ENCODE measurements around the gene TCF12.

TCF12 gene

DNA sequence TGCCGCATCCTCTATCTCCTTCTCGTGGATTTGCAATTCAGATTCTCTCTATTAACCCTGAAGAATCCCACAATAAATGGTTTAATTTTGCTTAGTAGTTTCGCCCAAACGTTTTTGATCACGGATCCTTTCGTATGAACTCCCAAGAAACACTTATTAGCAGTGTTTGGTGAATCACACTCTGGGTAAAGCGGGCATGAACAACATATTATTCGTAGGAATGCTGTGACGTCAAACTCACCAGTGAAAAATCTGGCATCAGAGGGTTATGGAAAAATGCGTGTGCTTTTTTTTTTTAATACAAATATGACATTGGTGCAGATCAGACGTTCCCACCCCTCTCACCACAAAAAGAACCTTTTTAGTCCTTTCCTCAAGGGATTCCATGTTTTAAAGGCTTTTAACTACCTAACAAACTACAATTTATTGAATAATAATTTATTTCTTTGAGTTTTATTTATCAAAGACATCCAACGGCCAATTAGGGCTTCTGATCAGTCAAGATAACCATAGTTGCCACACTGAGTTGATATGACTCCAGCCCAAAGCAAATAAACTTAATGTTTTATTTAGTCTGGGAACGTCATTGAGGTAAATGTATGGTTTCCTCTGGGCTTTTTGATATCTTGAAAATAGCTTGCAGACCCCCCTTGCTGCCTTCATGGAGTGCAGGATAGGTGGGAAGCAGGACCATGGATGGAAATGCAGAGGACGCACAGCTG lies 412.3 kb downstream of the TCF12 start:
- no peaks in the 10 kb centered on the region for H3K36me3 ChIP-seq
- no peaks in the 10 kb centered on the region for H3K27me3 ChIP-seq
- no peak overlapping the region for H3K4me3 ChIP-seq (ENCODE audit: low read depth, low read length)
- DNase-seq, result no peak
- H3K9me3 ChIP-seq, result no peaks in the 10 kb centered on the region
- TF ChIP-seq, protein P1, sequence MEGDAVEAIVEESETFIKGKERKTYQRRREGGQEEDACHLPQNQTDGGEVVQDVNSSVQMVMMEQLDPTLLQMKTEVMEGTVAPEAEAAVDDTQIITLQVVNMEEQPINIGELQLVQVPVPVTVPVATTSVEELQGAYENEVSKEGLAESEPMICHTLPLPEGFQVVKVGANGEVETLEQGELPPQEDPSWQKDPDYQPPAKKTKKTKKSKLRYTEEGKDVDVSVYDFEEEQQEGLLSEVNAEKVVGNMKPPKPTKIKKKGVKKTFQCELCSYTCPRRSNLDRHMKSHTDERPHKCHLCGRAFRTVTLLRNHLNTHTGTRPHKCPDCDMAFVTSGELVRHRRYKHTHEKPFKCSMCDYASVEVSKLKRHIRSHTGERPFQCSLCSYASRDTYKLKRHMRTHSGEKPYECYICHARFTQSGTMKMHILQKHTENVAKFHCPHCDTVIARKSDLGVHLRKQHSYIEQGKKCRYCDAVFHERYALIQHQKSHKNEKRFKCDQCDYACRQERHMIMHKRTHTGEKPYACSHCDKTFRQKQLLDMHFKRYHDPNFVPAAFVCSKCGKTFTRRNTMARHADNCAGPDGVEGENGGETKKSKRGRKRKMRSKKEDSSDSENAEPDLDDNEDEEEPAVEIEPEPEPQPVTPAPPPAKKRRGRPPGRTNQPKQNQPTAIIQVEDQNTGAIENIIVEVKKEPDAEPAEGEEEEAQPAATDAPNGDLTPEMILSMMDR (IDR thresholded peaks at IDR 0.05; ENCODE audit: low read depth, low read length), result no peak
- peaks cover 9% of the 10 kb centered on the region for H3K4me1 ChIP-seq

DNA sequence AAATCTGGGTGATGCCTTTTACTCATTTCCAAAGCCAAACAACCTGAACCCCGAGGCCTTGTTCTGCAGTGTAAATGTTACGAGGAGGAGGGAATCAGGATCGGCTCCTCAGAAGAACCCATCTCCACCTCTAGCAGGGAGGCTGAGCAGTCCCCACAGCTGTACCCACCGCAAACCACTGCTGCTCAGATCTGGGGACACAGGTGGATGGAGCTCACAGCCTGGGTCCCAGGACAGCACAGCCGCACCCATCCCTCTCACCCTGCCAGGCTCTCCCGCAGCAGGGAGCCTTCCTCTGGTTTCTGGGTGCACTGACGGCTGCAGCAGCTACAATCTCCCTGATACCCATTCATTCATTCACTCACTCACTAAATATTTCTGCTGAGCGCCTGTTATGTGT lies 413.9 kb downstream of the TCF12 start:
- Histone ChIP-seq H3K27me3 (no peaks in the 10 kb centered on the region), H3K4me1 (peaks cover 9% of the 10 kb centered on the region), H3K9me3 (no peaks in the 10 kb centered on the region), H3K36me3 (no peaks in the 10 kb centered on the region), H3K4me3 (ENCODE audit: low read depth, low read length) (no peak overlapping the region)
- DNase-seq, result no peak
- TF ChIP-seq, protein P1 (IDR thresholded peaks at IDR 0.05; ENCODE audit: low read depth, low read length), result no peak

DNA sequence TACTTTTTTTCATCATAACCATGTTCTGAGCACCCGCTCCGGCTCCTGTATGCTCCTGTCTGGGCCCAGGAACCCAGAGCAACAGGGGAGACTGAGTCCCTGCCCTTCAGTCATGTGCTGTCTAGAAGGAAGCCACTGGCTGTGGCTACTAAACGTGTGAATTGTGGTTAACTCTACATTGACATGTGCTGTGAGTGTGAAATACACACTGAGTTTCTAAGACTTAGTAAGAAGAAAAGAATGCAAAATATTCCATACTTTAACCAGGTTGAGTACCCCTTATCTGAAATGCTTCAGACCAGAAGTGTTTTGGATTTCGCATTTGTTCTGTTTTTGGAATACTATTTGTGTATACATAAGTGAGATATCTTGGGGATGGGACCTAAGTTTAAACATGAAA lies 415.0 kb downstream of the TCF12 start:
- H3K9me3 ChIP-seq, result no peaks in the 10 kb centered on the region
- no peak for DNase-seq
- H3K4me1 ChIP-seq, result peaks cover 3% of the 10 kb centered on the region; the same call in 1 of the 2 replicates
- H3K36me3 ChIP-seq, result no peaks in the 10 kb centered on the region
- TF ChIP-seq, protein P1 (IDR thresholded peaks at IDR 0.05; ENCODE audit: low read depth, low read length), result no peak
- H3K4me3 ChIP-seq (ENCODE audit: low read depth, low read length), result no peak overlapping the region
- H3K27me3 ChIP-seq, result no peaks in the 10 kb centered on the region

DNA sequence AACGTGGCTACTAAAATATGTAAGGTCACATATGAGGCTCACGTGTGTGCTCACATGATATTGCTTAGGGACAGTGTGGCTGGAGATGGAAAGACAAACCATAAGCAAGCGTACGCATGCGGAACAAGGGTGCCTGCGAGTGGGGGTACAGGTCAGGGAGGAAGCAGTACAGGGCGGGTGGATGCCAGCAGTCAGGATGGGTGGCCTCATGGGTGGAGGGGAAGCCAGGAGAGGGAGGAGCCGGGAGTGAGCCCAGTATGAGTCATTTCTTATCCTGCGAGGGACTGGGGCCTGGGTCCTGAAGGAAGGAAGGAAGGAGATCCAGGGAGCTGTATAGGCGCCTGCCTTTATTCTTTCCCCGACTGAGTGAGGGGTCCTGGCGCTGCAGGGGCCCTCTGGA lies 415.8 kb downstream of the TCF12 start:
- 0 out of 2 replicates have a peak, but pooled peaks cover 2% of the 10 kb centered on the region for H3K4me1 ChIP-seq
- no peaks in the 10 kb centered on the region for H3K9me3 ChIP-seq
- no peaks in the 10 kb centered on the region for H3K27me3 ChIP-seq
- no peaks in the 10 kb centered on the region for H3K36me3 ChIP-seq
- no peak for DNase-seq
- no peak overlapping the region for H3K4me3 ChIP-seq (ENCODE audit: low read depth, low read length)
- TF ChIP-seq, protein P1 (IDR thresholded peaks at IDR 0.05; ENCODE audit: low read depth, low read length), result no peak

DNA sequence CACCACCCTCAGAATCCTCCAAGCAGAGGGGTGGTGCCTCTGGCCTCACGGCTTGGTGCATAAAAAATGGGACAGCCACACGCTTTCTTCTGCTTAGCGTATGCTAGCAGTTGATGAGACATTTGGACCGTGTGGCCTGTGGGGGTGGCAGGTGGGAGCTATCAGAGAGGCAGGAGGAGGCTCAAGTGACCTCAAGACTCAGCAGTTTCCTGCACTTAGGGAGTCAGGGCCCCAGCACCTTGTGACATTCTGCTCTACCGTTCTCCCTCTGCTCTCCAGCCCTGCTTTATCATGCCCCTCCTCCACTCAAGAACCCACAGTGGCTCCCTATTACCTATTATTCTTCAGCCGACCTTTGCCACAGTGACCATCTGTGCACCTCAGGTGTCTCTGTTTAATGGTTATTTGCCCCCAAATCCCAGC lies 416.9 kb downstream of the TCF12 start:
- H3K9me3 ChIP-seq, result no peaks in the 10 kb centered on the region
- 0 out of 2 replicates have a peak, but pooled peaks cover 2% of the 10 kb centered on the region for H3K4me1 ChIP-seq
- H3K4me3 ChIP-seq (ENCODE audit: low read depth, low read length), result no peak overlapping the region
- H3K27me3 ChIP-seq, result no peaks in the 10 kb centered on the region; the same call in 1 of the 2 replicates
- TF ChIP-seq, protein P1 (IDR thresholded peaks at IDR 0.05; ENCODE audit: low read depth, low read length), result no peak
- DNase-seq, result no peak
- H3K36me3 ChIP-seq, result no peaks in the 10 kb centered on the region

DNA sequence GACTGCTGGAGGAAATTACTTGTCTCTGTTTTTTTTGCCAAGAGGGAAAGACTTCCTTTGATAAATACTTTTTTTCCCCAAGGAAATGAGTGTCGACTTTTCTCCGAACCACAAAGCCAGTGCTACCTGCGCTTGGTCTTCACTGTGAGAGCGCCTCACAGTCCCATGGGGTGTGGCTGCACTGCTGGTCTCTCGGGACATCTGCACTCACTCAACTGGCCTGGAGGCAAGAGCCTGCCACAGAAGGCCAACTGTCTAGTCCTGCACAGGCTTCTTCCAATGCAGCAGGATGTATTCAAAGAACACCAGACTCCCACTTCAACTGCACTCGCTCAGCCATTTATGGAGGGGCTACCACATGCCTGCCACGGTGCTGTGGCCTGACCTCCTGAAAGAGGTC lies 417.3 kb downstream of the TCF12 start:
- 0 out of 2 replicates have a peak, but pooled peaks cover 2% of the 10 kb centered on the region for H3K4me1 ChIP-seq
- H3K36me3 ChIP-seq, result no peaks in the 10 kb centered on the region
- DNase-seq, result peak; percentile 69
- no peaks in the 10 kb centered on the region for H3K9me3 ChIP-seq
- H3K4me3 ChIP-seq (ENCODE audit: low read depth, low read length), result no peak overlapping the region
- H3K27me3 ChIP-seq, result no peaks in the 10 kb centered on the region; the same call in 1 of the 2 replicates
- TF ChIP-seq, protein P1 (IDR thresholded peaks at IDR 0.05; ENCODE audit: low read depth, low read length), result no peak
